GM12878 (cell line): ENCODE results near the gene SPARC. TPM values are rescaled to one million over a fixed set of nuclear protein-coding genes. Genes with fewer than 3 reads are reported as not detected.

Experiments
- ATAC-seq: fragments of 200-7000 bp; cut with Tn5 transposase; 3 replicates; pipeline ENCODE4 v1.9.1; 2020; ENCODE audit warnings: mild to moderate bottlenecking, moderate library complexity
- BruUV-seq: library from RNA; stranded (reverse); fragments of 400-500 nt; replicated peaks from 2 replicates; lab custom pipeline; 2021; lab: Mats Ljungman, UMichigan
- CTCF ChIA-PET: fragments of 300-600 bp; sonication (Branson Sonifier 250); formaldehyde crosslinking; extraction: SDS; loops from one replicate; lab custom pipeline; 2021; ENCODE audit warnings: inconsistent platforms; lab: Yijun Ruan, JAX
- POLR2A ChIA-PET: fragments of 350-600 bp; formaldehyde crosslinking; extraction: SDS; loops from one replicate; lab custom pipeline; 2021; ENCODE audit warnings: inconsistent platforms; lab: Charles Lee
- RAD21 ChIA-PET: fragments of 300-600 bp; sonication (Branson Sonifier 250); formaldehyde crosslinking; loops from one replicate; lab custom pipeline; 2023; ENCODE audit warnings: antibody characterized with exemption; ENCODE audit not compliant: unreplicated experiment; lab: Charles Lee
- SMC1A ChIA-PET: fragments of 300-600 bp; sonication (Branson Sonifier 250); formaldehyde crosslinking; loops from one replicate; lab custom pipeline; 2023; ENCODE audit not compliant: unreplicated experiment, uncharacterized antibody; lab: Charles Lee
- DNase-seq: peaks from one replicate; pipeline ENCODE4 v3.0.0-alpha.2; 2011; ENCODE audit warnings: low read depth, low spot score
- FAIRE-seq: peaks from 3 replicates; lab custom pipeline; 2011; peaks lifted over from hg19 to GRCh38; lab: Jason Lieb, UNC
- H2AFZ ChIP-seq: 2 replicates; pipeline ENCODE4 v1.6.0; 2011; ENCODE audit warnings: low read depth, low read length, control low read depth; ENCODE audit not compliant: control insufficient read depth
- H3K27ac ChIP-seq: 2 replicates; pipeline ENCODE4 v1.5.1; 2011; ENCODE audit warnings: control low read depth; ENCODE audit not compliant: control insufficient read depth, insufficient read depth
- H3K27me3 ChIP-seq, 2 experiments: replicated peaks in 1 of 2; 2 replicates each; pipeline versions ENCODE4 v1.6.0 to v1.6.1; 2011; ENCODE audit warnings: low read length in 1 of 2; ENCODE audit not compliant: control insufficient read depth in 2 of 2, insufficient read depth in 2 of 2
- H3K36me3 ChIP-seq, 2 experiments: 2 replicates each; pipeline ENCODE4 v1.5.1; 2011; ENCODE audit warnings: low read length in 1 of 2; ENCODE audit not compliant: control insufficient read depth in 2 of 2, insufficient read depth in 2 of 2
- H3K4me1 ChIP-seq: 2 replicates; pipeline ENCODE4 v1.6.1; 2011; ENCODE audit warnings: mild to moderate bottlenecking, low read length, moderate library complexity, mixed read lengths; ENCODE audit not compliant: control insufficient read depth, insufficient read depth
- H3K4me2 ChIP-seq: 2 replicates; pipeline ENCODE4 v1.6.0; 2011; ENCODE audit warnings: control low read depth; ENCODE audit not compliant: control insufficient read depth, insufficient read depth
- H3K4me3 ChIP-seq: fragments of 200-600 bp; sonication (generic); 2 replicates; pipeline ENCODE4 v1.5.1; 2016
- H3K79me2 ChIP-seq: 2 replicates; pipeline ENCODE4 v1.6.0; 2011; ENCODE audit warnings: low read length; ENCODE audit not compliant: control insufficient read depth, insufficient read depth
- H3K9ac ChIP-seq: 2 replicates; pipeline ENCODE4 v1.8.0; 2011; ENCODE audit warnings: low read length, control low read depth, mixed read lengths; ENCODE audit not compliant: control insufficient read depth, insufficient read depth
- H3K9me3 ChIP-seq: replicated peaks from 3 replicates; pipeline ENCODE4 v1.5.1; 2011; ENCODE audit warnings: mild to moderate bottlenecking, low read length; ENCODE audit not compliant: control insufficient read depth, insufficient read depth
- H4K20me1 ChIP-seq: 2 replicates; pipeline ENCODE4 v1.6.0; 2011; ENCODE audit not compliant: control insufficient read depth, insufficient read depth
- GATAD2B ChIP-seq: fragments of 450-650 bp; conservative IDR thresholded peaks from 2 replicates; pipeline ENCODE4 v1.6.1; 2017; ENCODE audit warnings: low read depth, mild to moderate bottlenecking, moderate library complexity
- MEF2A ChIP-seq: IDR thresholded peaks from 2 replicates; pipeline ENCODE4 v1.6.1; 2011; ENCODE audit warnings: low read depth, mild to moderate bottlenecking, low read length, moderate library complexity; ENCODE audit not compliant: insufficient read depth
- SP1 ChIP-seq: IDR thresholded peaks from one replicate; pipeline ENCODE4 v1.6.1; 2011; ENCODE audit warnings: low read depth, low read length
- WGBS: methylation state at CpG from one replicate; pipeline ENCODE4 v1.1.6; 2016; ENCODE audit warnings: low lambda C conversion rate; ENCODE audit not compliant: insufficient replicate concordance, insufficient coverage; ENCODE audit errors: missing lambda C conversion rate; 5-methylcytosine and 5-hydroxymethylcytosine counted together
- in situ Hi-C: fragments of 300-500 bp; cut with MboI; formaldehyde crosslinking; loops from 9 replicates; pipeline ENCODE4 v1.14.3; 2018; ENCODE audit warnings: mixed read lengths
- intact Hi-C: fragments of 100-400 bp; cut with micrococcal nuclease; formaldehyde crosslinking; loops from one replicate; pipeline ENCODE4 v1.14.2; 2022; ENCODE audit not compliant: unreplicated experiment
- polyA plus RNA-seq, 11 experiments: library from polyadenylated mRNA; depleted of rRNA in 4 of 11; unstranded in 6 of 11; stranded (reverse) in 5 of 11; fragments of >200 nt; fragmentation: Nextera tagmentation in 4 of 11; fragmentation: Illumina TruSeq in 1 of 11; extraction: Ambion mirVana in 4 of 11; extraction: Trizol in 1 of 11; gene quantifications; 1 replicate in 1 of 11; 2 replicates in 10 of 11; pipeline versions ENCODE4 v1.2.1 to v1.2.3, GENCODE V29; 2011 to 2016; ENCODE audit warnings: inconsistent platforms in 2 of 11, missing spikeins in 2 of 11, low read depth in 1 of 11
- total RNA-seq, 4 experiments: library from RNA; depleted of rRNA in 3 of 4; stranded (reverse); fragments of >200 nt in 3 of 4; fragmentation: Illumina TruSeq in 1 of 4; extraction: Trizol in 1 of 4; gene quantifications; 2 replicates each; pipeline versions ENCODE4 v1.2.1 to v1.2.3, GENCODE V29; 2013 to 2021
- TF ChIP-seq, protein P1 (sequence below): fragments of 450-650 bp; formaldehyde crosslinking; IDR thresholded peaks from 2 replicates; pipeline ENCODE4 v1.5.0; 2022; ENCODE audit warnings: mild to moderate bottlenecking, missing genetic modification characterization

SPARC gene
- total and polyA plus RNA-seq, 10 of the 15 experiments (the other 5 are each of a cell fraction or from before 2014, with no cell fraction given), result 29.6 to 154 (median 57.0) TPM

DNA sequence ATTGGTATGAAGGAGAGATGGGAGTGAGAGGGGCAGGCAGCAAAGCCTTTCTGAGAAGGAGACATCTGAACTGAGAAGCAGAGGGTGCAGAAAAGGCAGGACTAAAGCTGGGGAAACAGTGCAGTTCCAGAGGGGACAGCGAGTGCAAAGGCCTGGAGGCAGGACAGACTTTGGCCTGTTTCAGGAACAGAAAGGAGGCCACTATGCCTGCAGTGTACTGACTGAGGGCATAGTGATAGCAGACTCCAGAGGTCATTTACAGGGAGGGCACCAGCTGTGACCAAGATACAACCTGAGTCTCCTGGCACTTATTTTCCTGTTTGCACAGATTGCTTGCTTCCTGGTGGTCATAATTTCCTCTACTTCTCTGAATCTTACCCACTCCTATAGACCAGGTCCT lies 29.6 kb downstream of the SPARC start (continued):
- no peak for TF ChIP-seq MEF2A
- TF ChIP-seq, protein P1, sequence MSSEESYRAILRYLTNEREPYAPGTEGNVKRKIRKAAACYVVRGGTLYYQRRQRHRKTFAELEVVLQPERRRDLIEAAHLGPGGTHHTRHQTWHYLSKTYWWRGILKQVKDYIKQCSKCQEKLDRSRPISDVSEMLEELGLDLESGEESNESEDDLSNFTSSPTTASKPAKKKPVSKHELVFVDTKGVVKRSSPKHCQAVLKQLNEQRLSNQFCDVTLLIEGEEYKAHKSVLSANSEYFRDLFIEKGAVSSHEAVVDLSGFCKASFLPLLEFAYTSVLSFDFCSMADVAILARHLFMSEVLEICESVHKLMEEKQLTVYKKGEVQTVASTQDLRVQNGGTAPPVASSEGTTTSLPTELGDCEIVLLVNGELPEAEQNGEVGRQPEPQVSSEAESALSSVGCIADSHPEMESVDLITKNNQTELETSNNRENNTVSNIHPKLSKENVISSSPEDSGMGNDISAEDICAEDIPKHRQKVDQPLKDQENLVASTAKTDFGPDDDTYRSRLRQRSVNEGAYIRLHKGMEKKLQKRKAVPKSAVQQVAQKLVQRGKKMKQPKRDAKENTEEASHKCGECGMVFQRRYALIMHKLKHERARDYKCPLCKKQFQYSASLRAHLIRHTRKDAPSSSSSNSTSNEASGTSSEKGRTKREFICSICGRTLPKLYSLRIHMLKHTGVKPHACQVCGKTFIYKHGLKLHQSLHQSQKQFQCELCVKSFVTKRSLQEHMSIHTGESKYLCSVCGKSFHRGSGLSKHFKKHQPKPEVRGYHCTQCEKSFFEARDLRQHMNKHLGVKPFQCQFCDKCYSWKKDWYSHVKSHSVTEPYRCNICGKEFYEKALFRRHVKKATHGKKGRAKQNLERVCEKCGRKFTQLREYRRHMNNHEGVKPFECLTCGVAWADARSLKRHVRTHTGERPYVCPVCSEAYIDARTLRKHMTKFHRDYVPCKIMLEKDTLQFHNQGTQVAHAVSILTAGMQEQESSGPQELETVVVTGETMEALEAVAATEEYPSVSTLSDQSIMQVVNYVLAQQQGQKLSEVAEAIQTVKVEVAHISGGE (CRISPR knock-in tag), result no peak

DNA sequence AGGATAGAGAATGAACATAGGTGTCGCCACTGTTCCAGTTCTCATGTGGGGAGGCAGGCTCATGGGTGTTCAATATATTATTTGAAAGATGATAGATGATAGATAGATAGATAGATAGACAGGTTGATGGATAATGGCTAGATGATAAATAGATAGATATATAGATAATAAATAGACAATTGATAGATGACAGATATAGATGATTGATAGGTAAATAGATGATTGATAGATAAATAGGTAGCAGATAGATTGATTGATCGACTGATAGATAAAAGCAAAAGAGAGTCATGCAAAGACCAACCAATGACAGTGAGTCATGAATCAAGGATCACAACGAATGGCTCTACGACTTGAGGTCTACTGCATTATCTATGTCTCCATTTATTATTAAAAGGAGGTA lies 30.4 kb downstream of the SPARC start:
- no TSS peak for BruUV-seq
- CTCF ChIA-PET, result interaction anchor here (2.5 to 7.5 kb wide), 5 partner anchors 8 to 115 kb away, joined by 18 to 381 read pairs (median 34); partner anchors contain the start of gene G3BP1
- 37% methylated on average over 4 of the region's 4 CpGs for WGBS
- H4K20me1 ChIP-seq, result no peaks in the 10 kb centered on the region
- H3K27ac ChIP-seq, result no peak overlapping the region
- in situ Hi-C loops, result no loop called here
- TF ChIP-seq GATAD2B, result no peak
- TF ChIP-seq SP1, result no peak
- TF ChIP-seq, all 136 proteins: peak for 0
- DNase-seq, result no peak
- Histone ChIP-seq H3K4me2 (no peak overlapping the region), H3K4me1 (peaks cover 9% of the 10 kb centered on the region), H3K4me3 (no peak overlapping the region), H3K36me3 (no peaks in the 10 kb centered on the region), H3K27me3 (no peaks in the 10 kb centered on the region; a peak in 1 of 4 replicates), H3K9me3 (no peaks in the 10 kb centered on the region), H3K79me2 (no peaks in the 10 kb centered on the region), H2AFZ (no peak overlapping the region), H3K9ac (no peak overlapping the region)
- no peak for ATAC-seq
- no peak for FAIRE-seq
- intact Hi-C loops, result loop anchor here (5.0 to 10.0 kb wide), 2 partner anchors 488 to 691 kb away; no protein-coding TSS in a partner anchor
- ChIA-PET SMC1A (interaction anchor here (1.3 to 12.1 kb wide), 3 partner anchors 63 to 144 kb away, joined by 3 to 256 read pairs (median 154); no protein-coding TSS in a partner anchor), RAD21 (interaction anchor here (7.3 kb wide), 1 partner anchor 84 kb away, joined by 207 read pairs; no protein-coding TSS in a partner anchor), POLR2A (interaction anchor here (1.1 kb wide), 1 partner anchor 115 kb away, joined by 3 read pairs; no protein-coding TSS in a partner anchor)
